ENCODE measurements around the gene BEND3.
A peak's percentile ranks its signal among the peaks of the same experiment; 100 is the strongest.

The BEND3 gene

GRCh38 chr6:107116328-107116892, 1.1 kb upstream of the BEND3 start:
- H3K4me3 ChIP-seq (ENCODE audit: low read depth, low read length), result peak overlapping the region; percentile 58
- in situ Hi-C loops (cut with HindIII; ENCODE audit: low sequenced_read_pairs), result no loop called here
- peak; percentile 28 for TF ChIP-seq CTCF (IDR thresholded peaks at IDR 0.05; ENCODE audit: low read depth, low read length, missing control alignments)
- DNase-seq (ENCODE audit: low read depth), result no peak

- H3K4me3 ChIP-seq (ENCODE audit: low read depth, low read length), result peak overlapping the region; percentile 58
- no peak for TF ChIP-seq CTCF (IDR thresholded peaks at IDR 0.05; ENCODE audit: low read depth, low read length, missing control alignments)
- no peak for DNase-seq (ENCODE audit: low read depth)
- in situ Hi-C loops (cut with HindIII; ENCODE audit: low sequenced_read_pairs), result no loop called here
Observed at GRCh38 chr6:107115695-107116327, 496 bp upstream of the BEND3 start.

- peak overlapping the region; percentile 58 for H3K4me3 ChIP-seq (ENCODE audit: low read depth, low read length)
- in situ Hi-C loops (cut with HindIII; ENCODE audit: low sequenced_read_pairs), result no loop called here
- DNase-seq (ENCODE audit: low read depth), result peak; percentile 63
- TF ChIP-seq CTCF (IDR thresholded peaks at IDR 0.05; ENCODE audit: low read depth, low read length, missing control alignments), result peak; percentile 57
Observed at GRCh38 chr6:107114213-107114925, 946 bp downstream of the BEND3 start.

- TF ChIP-seq CTCF (IDR thresholded peaks at IDR 0.05; ENCODE audit: low read depth, low read length, missing control alignments), result no peak
- DNase-seq (ENCODE audit: low read depth), result no peak
- in situ Hi-C loops (cut with HindIII; ENCODE audit: low sequenced_read_pairs), result no loop called here
- no peak overlapping the region for H3K4me3 ChIP-seq (ENCODE audit: low read depth, low read length)
Observed at GRCh38 chr6:107110200-107110599, 5.1 kb downstream of the BEND3 start.

GRCh38 chr6:107108201-107108890, 7.0 kb downstream of the BEND3 start:
- H3K4me3 ChIP-seq (ENCODE audit: low read depth, low read length), result no peak overlapping the region
- no peak for DNase-seq (ENCODE audit: low read depth)
- in situ Hi-C loops (cut with HindIII; ENCODE audit: low sequenced_read_pairs), result no loop called here
- TF ChIP-seq CTCF (IDR thresholded peaks at IDR 0.05; ENCODE audit: low read depth, low read length, missing control alignments), result no peak

GRCh38 chr6:107107791-107108190, 7.5 kb downstream of the BEND3 start:
- no peak overlapping the region for H3K4me3 ChIP-seq (ENCODE audit: low read depth, low read length)
- in situ Hi-C loops (cut with HindIII; ENCODE audit: low sequenced_read_pairs), result no loop called here
- no peak for TF ChIP-seq CTCF (IDR thresholded peaks at IDR 0.05; ENCODE audit: low read depth, low read length, missing control alignments)
- no peak for DNase-seq (ENCODE audit: low read depth)
